ENCODE results near the gene PPM1J. TPM values are rescaled to one million over a fixed set of nuclear protein-coding genes. Genes with fewer than 3 reads are reported as not detected.

Gene PPM1J
- total RNA-seq, 1 experiment from 2014 or later: 19.3 TPM

DNA sequence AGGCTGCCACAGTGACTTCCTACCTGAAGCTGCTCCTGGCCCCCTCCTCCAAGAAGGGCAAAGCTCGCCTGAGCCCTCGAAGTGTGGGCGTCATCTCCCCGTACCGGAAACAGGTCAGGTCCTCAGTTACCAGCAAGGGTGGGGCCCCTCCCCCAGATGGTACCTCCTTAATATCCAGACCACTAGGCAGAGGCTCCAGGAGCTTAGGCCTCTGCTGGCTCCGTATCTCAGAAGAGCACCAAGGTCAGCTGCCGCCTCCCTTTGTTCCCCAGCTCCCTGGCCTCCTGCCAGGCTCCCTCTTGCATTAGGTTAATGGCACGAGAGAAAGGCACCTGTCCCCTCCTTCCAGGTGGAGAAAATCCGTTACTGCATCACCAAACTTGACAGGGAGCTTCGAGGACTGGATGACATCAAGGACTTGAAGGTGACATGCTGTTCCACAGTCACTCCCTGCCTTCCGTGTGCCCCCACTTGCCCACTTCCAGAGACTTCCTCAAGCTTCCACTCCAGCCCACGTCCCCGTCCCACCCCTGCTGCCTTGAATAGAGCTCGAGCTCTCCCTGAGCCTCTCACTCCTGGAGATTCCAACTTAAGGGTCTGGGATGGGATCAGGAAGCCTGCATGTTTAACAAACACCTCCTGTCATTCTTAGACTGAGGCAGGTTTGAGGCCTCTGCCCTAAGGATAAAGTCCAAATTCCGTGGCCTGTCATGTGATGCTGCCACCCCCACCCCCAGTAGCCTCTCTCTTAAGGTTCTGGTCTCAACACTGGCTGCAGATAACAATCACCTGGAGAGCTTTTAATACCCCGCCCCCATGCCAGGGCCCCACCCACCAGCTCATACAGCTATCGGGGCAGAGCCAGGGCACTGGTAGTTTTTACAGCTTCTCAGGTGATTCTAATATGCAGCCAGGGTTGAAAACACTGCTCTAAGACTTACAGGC is 16.5 kb downstream of the PPM1J start:
- Mint-ChIP-seq H3K27ac (no peak overlapping the region), H3K9me3 (no peaks in the 10 kb centered on the region), H3K36me3 (peaks cover 55% of the 10 kb centered on the region), H3K4me1 (peaks cover 59% of the 10 kb centered on the region), H3K4me3 (no peak overlapping the region), H3K27me3 (ENCODE audit: low read depth) (peaks cover 25% of the 10 kb centered on the region)
- ChIA-PET CTCF (interaction anchor here (0.6 to 2.7 kb wide), 5 partner anchors 10 to 308 kb away, joined by 3 to 16 read pairs (median 4); partner anchors contain the start of gene MOV10), POLR2A (interaction anchor here (1.0 to 1.9 kb wide), 2 partner anchors 24 to 302 kb away, joined by 3 to 5 read pairs; partner anchors contain the start of genes CTTNBP2NL and MOV10)
- ATAC-seq (no peak), DNase-seq (ENCODE audit: low spot score) (no peak)
- TF ChIP-seq, protein P1, sequence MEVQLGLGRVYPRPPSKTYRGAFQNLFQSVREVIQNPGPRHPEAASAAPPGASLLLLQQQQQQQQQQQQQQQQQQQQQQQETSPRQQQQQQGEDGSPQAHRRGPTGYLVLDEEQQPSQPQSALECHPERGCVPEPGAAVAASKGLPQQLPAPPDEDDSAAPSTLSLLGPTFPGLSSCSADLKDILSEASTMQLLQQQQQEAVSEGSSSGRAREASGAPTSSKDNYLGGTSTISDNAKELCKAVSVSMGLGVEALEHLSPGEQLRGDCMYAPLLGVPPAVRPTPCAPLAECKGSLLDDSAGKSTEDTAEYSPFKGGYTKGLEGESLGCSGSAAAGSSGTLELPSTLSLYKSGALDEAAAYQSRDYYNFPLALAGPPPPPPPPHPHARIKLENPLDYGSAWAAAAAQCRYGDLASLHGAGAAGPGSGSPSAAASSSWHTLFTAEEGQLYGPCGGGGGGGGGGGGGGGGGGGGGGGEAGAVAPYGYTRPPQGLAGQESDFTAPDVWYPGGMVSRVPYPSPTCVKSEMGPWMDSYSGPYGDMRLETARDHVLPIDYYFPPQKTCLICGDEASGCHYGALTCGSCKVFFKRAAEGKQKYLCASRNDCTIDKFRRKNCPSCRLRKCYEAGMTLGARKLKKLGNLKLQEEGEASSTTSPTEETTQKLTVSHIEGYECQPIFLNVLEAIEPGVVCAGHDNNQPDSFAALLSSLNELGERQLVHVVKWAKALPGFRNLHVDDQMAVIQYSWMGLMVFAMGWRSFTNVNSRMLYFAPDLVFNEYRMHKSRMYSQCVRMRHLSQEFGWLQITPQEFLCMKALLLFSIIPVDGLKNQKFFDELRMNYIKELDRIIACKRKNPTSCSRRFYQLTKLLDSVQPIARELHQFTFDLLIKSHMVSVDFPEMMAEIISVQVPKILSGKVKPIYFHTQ (CRISPR knock-in tag; IDR thresholded peaks at IDR 0.05): no peak
- TF ChIP-seq, protein P2, sequence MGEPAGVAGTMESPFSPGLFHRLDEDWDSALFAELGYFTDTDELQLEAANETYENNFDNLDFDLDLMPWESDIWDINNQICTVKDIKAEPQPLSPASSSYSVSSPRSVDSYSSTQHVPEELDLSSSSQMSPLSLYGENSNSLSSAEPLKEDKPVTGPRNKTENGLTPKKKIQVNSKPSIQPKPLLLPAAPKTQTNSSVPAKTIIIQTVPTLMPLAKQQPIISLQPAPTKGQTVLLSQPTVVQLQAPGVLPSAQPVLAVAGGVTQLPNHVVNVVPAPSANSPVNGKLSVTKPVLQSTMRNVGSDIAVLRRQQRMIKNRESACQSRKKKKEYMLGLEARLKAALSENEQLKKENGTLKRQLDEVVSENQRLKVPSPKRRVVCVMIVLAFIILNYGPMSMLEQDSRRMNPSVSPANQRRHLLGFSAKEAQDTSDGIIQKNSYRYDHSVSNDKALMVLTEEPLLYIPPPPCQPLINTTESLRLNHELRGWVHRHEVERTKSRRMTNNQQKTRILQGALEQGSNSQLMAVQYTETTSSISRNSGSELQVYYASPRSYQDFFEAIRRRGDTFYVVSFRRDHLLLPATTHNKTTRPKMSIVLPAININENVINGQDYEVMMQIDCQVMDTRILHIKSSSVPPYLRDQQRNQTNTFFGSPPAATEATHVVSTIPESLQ (CRISPR knock-in tag; IDR thresholded peaks at IDR 0.05): no peak
- TF ChIP-seq ELF4 (CRISPR knock-in tag; IDR thresholded peaks at IDR 0.05; ENCODE audit: low read depth) (no peak), NFATC4 (CRISPR knock-in tag; IDR thresholded peaks at IDR 0.05) (no peak), JUN (CRISPR knock-in tag; IDR thresholded peaks at IDR 0.05) (no peak), OVOL2 (CRISPR knock-in tag; IDR thresholded peaks at IDR 0.05; ENCODE audit: borderline replicate concordance) (no peak), RORB (CRISPR knock-in tag; IDR thresholded peaks at IDR 0.05) (no peak)
- TF ChIP-seq, protein P3, sequence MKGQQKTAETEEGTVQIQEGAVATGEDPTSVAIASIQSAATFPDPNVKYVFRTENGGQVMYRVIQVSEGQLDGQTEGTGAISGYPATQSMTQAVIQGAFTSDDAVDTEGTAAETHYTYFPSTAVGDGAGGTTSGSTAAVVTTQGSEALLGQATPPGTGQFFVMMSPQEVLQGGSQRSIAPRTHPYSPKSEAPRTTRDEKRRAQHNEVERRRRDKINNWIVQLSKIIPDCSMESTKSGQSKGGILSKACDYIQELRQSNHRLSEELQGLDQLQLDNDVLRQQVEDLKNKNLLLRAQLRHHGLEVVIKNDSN (CRISPR knock-in tag; IDR thresholded peaks at IDR 0.05): no peak
- TF ChIP-seq, protein P4, sequence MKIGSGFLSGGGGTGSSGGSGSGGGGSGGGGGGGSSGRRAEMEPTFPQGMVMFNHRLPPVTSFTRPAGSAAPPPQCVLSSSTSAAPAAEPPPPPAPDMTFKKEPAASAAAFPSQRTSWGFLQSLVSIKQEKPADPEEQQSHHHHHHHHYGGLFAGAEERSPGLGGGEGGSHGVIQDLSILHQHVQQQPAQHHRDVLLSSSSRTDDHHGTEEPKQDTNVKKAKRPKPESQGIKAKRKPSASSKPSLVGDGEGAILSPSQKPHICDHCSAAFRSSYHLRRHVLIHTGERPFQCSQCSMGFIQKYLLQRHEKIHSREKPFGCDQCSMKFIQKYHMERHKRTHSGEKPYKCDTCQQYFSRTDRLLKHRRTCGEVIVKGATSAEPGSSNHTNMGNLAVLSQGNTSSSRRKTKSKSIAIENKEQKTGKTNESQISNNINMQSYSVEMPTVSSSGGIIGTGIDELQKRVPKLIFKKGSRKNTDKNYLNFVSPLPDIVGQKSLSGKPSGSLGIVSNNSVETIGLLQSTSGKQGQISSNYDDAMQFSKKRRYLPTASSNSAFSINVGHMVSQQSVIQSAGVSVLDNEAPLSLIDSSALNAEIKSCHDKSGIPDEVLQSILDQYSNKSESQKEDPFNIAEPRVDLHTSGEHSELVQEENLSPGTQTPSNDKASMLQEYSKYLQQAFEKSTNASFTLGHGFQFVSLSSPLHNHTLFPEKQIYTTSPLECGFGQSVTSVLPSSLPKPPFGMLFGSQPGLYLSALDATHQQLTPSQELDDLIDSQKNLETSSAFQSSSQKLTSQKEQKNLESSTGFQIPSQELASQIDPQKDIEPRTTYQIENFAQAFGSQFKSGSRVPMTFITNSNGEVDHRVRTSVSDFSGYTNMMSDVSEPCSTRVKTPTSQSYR (CRISPR knock-in tag; IDR thresholded peaks at IDR 0.05): no peak
- TF ChIP-seq, protein P5, sequence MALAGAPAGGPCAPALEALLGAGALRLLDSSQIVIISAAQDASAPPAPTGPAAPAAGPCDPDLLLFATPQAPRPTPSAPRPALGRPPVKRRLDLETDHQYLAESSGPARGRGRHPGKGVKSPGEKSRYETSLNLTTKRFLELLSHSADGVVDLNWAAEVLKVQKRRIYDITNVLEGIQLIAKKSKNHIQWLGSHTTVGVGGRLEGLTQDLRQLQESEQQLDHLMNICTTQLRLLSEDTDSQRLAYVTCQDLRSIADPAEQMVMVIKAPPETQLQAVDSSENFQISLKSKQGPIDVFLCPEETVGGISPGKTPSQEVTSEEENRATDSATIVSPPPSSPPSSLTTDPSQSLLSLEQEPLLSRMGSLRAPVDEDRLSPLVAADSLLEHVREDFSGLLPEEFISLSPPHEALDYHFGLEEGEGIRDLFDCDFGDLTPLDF (CRISPR knock-in tag; IDR thresholded peaks at IDR 0.05): no peak
- TF ChIP-seq, protein P6, sequence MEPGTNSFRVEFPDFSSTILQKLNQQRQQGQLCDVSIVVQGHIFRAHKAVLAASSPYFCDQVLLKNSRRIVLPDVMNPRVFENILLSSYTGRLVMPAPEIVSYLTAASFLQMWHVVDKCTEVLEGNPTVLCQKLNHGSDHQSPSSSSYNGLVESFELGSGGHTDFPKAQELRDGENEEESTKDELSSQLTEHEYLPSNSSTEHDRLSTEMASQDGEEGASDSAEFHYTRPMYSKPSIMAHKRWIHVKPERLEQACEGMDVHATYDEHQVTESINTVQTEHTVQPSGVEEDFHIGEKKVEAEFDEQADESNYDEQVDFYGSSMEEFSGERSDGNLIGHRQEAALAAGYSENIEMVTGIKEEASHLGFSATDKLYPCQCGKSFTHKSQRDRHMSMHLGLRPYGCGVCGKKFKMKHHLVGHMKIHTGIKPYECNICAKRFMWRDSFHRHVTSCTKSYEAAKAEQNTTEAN (CRISPR knock-in tag; IDR thresholded peaks at IDR 0.05): no peak

DNA sequence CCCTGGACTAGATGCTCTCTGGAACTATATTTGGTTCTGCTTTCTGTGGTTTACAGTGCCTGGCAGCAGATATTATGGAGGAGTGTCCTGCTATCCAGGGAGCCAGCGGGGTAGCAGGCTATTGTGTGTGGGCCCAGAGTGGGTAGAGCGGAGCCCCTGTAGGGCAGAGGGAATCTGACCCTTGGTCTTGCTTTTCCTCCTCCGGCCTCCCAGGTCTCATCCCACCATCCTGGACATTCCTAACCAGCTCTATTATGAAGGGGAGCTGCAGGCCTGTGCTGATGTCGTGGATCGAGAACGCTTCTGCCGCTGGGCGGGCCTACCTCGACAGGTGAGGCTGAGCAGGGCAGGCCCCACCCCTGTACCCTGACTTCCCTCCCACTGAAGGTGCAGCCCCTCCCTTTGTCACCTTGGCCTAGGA is 17.3 kb downstream of the PPM1J start:
- POLR2A ChIA-PET: interaction anchor here (1.0 kb wide), 1 partner anchor 302 kb away, joined by 3 read pairs; the partner anchor contains the start of gene CTTNBP2NL
- Mint-ChIP-seq H3K36me3 (peaks cover 59% of the 10 kb centered on the region), H3K27ac (no peak overlapping the region), H3K27me3 (ENCODE audit: low read depth) (peaks cover 22% of the 10 kb centered on the region), H3K9me3 (no peaks in the 10 kb centered on the region), H3K4me1 (peaks cover 52% of the 10 kb centered on the region), H3K4me3 (no peak overlapping the region)
- ATAC-seq (peak; percentile 6), DNase-seq (ENCODE audit: low spot score) (no peak)
- CTCF ChIA-PET: interaction anchor here (0.6 to 2.7 kb wide), 5 partner anchors 9 to 307 kb away, joined by 3 to 16 read pairs (median 4); partner anchors contain the start of gene MOV10
- no peak for TF ChIP-seq JAZF1 (CRISPR knock-in tag; IDR thresholded peaks at IDR 0.05)
- TF ChIP-seq SMAD3 (CRISPR knock-in tag; IDR thresholded peaks at IDR 0.05; ENCODE audit: borderline replicate concordance): no peak
- TF ChIP-seq, protein P7, sequence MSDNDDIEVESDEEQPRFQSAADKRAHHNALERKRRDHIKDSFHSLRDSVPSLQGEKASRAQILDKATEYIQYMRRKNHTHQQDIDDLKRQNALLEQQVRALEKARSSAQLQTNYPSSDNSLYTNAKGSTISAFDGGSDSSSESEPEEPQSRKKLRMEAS (CRISPR knock-in tag; IDR thresholded peaks at IDR 0.05): no peak
- TF ChIP-seq, protein P8, sequence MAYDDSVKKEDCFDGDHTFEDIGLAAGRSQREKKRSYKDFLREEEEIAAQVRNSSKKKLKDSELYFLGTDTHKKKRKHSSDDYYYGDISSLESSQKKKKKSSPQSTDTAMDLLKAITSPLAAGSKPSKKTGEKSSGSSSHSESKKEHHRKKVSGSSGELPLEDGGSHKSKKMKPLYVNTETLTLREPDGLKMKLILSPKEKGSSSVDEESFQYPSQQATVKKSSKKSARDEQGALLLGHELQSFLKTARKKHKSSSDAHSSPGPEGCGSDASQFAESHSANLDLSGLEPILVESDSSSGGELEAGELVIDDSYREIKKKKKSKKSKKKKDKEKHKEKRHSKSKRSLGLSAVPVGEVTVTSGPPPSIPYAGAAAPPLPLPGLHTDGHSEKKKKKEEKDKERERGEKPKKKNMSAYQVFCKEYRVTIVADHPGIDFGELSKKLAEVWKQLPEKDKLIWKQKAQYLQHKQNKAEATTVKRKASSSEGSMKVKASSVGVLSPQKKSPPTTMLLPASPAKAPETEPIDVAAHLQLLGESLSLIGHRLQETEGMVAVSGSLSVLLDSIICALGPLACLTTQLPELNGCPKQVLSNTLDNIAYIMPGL (CRISPR knock-in tag; IDR thresholded peaks at IDR 0.05): no peak
- TF ChIP-seq, protein P9, sequence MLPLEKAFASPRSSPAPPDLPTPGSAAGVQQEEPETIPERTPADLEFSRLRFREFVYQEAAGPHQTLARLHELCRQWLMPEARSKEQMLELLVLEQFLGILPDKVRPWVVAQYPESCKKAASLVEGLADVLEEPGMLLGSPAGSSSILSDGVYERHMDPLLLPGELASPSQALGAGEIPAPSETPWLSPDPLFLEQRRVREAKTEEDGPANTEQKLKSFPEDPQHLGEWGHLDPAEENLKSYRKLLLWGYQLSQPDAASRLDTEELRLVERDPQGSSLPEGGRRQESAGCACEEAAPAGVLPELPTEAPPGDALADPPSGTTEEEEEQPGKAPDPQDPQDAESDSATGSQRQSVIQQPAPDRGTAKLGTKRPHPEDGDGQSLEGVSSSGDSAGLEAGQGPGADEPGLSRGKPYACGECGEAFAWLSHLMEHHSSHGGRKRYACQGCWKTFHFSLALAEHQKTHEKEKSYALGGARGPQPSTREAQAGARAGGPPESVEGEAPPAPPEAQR (CRISPR knock-in tag; IDR thresholded peaks at IDR 0.05): no peak
- no peak for TF ChIP-seq IRF2 (CRISPR knock-in tag; IDR thresholded peaks at IDR 0.05; ENCODE audit: borderline replicate concordance, low read depth)
- no peak for TF ChIP-seq FOXK1 (CRISPR knock-in tag; IDR thresholded peaks at IDR 0.05)
